ACHN (cell line): ENCODE data around the gene C11orf16.
"Not testable (repeated sequence)": the region's sequence is repeated elsewhere in the genome, so short reads cannot be mapped to it uniquely, and the experiment has no call there.

Experiments
- DNase-seq: peaks from one replicate; pipeline ENCODE4 v3.0.0-alpha.2; 2015
- in situ Hi-C: cut with HindIII; loops from 2 replicates; pipeline ENCODE4 v1.10.0; 2017; ENCODE audit warnings: low sequenced_read_pairs, low pct_ligation_motif_present, low pct_unique_long_range_greater_than_20kb

The C11orf16 gene, protein sequence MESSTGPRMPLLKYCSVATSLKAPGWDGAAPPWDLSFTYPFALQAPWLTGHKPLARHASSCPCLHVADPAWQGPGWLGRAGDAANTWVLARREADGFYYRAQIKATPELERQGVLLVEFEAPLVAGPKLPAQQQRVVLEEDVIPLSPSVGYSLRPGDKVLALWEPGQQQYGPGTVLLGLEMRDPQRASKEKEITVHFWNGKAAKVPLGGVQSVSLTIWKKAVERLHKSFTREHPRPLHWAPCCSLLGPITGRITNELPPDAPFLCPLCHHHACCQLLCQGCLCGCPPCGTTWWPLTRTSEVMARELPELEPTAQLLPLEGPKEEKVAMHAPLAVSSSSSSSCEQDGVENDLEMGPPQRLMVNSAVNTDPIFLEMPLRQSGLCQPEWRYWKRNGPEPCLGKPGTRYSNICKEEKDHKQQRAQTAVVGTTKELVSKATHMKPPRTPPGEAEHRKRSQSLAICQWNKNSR

DNA sequence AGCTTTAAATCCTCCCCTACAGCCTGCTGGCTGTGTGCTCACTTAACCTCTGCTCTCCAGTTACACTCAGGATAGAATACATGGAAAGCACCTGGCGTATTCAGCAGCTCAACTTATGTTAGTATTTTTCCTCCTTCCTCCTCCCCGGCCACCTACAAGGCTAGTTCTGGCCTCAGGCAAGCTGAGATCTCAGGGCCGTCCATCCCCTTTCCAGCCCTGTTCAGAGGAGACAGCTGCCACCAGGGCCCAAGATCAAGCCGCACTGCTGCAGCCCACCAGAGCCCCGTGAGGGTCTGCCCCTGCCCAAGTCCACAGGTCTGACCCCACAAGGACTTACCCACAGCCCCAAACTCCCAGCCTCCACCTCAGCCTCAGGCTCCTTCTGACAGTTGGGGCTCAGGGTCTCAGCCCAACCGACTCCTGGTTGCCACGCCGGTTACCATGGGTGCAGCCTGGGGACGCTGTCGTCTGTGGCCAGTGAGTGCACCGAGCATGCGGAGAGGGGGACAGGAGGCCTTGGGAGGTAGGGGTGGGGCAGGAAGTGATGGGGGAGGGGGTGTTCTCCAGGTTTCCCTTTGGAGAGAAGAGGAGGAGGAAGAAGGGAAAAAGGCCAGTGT is at the start of gene C11orf16:
Gene C11orf16 (minus strand): TSS at position 384 of the 617 bp plus-strand sequence. CDS start 639 bp downstream, outside the sequence.
- in situ Hi-C loops = no loop called here
- no peak for DNase-seq

DNA sequence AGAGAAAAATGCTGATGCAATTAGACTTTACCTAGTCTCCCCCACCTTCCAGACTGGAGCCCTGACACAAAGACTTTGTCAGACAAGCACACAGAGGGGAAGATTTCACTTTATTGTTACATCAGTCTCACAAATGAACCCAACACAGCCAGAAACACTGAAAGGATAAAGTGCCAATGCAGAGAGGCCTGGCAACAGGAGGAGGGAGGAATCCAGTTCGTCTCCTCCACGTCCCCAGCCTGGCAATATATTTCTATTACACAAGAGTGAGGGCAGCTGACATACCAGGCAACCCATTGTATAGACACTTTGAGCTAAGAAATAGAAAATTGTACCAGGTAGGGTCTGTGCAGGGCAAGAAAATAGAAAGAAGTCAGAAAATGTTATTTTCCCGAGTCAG is 47.7 kb upstream of the C11orf16 start:
- DNase-seq = no peak
- in situ Hi-C loops = no loop called here

DNA sequence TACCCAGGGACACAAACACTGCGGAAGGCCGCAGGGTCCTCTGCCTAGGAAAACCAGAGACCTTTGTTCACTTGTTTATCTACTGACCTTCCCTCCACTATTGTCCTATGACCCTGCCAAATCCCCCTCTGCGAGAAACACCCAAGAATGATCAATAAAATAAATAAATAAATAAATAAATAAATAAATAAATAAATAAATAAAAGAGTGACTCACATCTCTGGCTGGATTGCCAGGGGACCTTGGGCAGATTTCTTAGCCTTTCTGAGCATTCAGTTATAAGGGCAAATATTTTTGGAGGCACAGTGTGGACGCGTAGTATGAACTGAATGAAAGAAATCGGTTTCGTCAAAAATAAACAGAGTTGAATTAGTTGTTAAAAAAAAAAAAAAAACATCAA is 46.6 kb upstream of the C11orf16 start:
- in situ Hi-C loops, DNase-seq: not testable (repeated sequence)

DNA sequence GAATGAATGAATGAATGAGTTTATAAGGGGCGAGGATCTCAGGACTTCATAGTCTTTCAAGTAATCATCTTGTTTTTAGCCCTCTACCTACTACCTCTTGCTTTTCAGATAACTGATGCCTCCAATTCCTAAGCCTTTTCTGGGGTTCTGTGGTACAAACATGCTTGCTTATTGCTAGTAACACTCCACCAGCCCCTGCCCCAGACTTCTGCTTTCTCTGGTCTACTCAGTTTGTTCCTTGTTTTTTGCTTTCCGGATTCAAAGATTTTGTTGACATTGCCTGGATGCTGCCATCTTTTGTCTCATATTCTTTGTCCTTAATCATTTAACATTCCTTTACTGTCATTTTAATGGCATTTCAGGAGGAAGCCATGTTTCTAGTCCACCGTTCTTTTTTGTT is 40.4 kb upstream of the C11orf16 start:
- no peak for DNase-seq
- in situ Hi-C loops = no loop called here

DNA sequence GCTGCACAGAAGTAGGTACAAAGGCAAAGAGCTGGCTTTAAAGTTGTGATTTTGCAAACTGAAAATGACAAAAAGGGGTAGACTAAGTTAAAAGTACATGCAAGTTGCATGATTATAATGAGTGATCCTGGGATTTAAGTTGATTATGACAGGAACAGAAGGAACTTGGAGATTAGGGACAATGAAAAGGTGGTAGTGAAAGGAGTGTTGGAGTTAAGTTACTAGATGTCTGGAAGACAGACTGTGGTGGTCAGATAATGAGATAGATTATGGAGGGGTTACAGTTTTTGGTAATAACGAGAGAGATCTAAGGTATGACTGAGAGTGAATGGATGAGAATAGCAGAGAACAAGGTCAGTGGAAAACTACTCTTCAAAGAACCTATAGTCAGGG is 39.2 kb upstream of the C11orf16 start:
- DNase-seq = no peak
- in situ Hi-C loops = no loop called here

DNA sequence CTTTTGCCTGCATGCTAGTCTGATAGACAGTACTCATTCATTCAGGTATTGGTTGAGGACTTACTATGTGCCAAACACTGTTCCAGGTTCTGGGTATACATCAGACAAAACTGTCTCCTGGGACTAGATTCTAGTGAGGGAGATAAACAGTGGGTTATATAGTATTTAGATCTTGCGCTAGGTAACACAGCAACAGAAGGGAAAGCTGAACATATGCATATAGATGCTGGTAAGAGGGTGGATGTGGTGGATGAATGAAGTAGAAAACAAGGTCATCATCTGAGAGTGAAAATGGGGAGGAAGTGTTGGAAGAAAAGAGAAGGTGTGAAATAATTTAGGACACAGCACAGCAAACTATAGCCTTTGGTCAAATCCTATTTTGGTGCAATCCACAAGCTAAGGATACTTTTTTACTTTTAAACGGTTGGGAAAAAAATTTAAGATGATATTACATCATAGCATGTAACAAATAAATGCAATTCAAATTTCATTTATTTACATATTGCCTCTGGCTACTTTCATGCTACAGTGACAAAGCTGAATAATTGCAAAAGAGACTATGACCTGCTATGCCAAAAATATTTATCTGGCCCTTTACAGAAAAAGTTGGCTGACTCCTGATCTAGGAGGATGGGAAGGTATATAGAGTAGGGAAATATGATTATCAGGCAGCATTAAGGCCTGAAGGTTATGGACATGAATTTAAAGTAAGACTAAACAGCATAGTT is 38.6 kb upstream of the C11orf16 start:
- in situ Hi-C loops = no loop called here

DNA sequence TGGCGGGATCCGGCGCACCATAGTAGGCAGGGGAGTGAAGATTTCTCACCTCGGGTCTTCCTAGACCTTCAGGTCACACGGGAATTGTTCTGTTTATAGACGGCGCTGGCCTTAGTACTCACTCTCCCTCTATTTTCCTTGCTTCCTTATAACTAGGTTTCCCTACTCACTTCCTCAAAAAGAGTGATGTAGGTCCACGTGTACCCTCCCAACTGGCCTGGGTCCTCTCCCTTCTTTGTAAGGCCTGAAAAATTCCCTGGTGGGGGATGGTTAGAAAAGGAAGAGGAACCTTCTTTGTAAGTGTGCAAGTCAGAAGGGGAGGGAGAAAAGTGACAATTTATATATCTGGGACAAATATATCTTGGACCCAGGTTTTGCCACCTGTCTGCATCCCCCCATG is 34.4 kb upstream of the C11orf16 start:
- DNase-seq = no peak
- in situ Hi-C loops = no loop called here

More for the DNA sequence above, 38.6 kb upstream of the C11orf16 start:
- no peak for DNase-seq

DNA sequence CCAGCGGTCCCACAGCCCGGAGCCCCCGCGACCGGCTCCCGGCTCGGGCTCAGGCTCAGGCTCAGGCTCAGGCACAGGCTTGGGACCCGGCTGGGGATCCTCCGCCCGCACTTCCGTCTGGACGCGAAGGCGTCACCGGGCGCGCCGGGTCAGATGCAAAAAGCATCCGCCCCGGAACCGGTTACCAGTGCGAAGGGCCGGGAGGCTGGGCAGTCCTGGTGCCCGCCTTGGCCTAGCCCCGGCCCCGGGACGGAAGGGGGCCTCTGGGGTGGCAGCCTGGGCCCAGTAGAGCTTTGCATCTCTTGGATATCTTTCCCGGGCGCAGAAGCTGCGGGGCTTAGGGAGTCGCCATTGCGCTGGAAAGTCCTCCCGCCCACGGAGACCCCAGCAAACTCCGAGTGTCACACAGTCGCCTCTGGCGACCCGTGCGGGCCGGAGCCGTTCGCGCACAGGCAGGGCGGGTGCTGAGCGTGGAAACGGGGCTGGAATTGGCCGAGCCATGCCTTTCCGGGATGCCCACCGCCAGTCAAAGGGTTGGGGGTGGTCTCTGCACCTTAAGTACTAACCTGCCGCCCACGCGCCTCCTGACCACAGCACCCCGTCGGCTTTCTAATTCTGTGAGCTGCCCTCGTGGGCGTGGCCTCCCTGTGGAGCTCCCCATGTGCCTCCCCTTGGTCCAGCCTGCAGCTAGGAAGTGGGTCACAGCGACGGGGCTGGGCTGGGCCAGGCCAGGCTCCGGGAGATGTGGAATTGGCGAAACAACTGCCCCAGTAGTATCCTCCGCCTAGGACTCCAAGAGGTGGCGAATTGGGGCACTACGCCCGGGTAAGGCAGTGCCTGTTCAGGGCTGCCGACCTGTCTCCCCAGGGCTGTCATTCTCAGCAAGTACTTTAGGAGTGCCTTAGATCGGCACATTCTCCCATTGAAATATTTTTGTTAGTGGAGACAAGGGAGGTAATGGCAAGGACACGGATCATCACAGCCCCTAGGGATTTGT is 31.9 kb upstream of the C11orf16 start, which contains the start of gene TMEM9B:
Gene TMEM9B (minus strand): TSS at position 119 of the 997 bp plus-strand sequence. CDS start 129 bp downstream, outside the sequence.
- peak; percentile 89 for DNase-seq
- in situ Hi-C loops = no loop called here

DNA sequence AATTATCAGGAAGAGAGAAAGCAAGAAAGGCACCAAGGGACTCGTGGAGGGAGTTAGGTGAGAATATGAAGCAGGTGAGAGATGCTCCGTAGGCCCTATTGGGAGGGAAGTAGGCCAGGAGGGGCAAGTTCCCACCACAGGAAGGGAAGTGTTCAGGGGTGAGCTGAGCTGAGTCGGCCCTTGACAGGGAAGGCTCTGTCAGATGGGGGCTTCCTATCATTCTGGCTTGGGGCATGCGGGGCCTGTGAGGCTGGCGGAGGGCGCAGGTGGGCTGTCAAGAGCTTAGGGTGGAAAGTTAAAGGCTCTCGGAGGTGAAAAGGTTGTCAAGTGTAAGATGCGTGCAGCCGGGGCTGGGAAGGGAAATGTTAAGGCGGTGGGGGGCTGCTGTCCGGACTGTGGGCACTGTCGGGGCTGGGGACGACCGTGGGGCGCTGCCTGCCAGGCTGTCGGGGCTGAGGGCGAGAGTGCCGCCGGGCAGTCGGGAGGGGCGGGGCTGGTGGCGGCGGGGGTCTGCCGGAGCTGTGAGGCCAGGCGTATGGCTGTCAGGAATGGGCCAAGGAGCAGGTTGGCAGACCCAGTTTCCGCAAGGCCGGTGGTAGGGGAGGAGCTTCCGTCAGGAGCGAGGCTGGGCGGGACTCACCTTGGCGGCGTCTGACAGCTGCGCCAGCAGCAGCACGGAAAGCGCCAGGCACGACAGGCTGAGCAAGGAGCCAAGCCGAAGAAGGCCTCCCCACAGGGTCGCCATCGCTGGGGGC is 31.0 kb upstream of the C11orf16 start:
- in situ Hi-C loops = no loop called here
- peak; percentile 73 for DNase-seq

DNA sequence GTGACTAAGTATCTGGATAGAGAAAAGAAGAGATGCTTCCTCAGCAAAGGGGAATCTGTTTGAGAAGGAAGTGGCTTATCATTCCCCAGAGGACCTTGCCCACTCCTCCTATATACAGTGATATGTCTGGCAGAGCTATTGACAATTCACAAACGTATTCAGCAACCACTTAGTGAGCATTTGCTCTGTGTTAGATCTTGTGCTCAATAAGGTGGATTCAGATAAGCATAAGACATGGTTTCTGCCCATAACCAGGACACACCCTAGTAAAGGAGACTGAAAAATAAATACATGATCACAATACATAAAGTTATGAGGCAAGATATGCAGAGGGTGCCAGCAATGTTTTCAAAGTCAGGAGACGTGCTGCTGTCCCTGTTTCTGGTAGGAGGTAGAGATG is 30.1 kb upstream of the C11orf16 start:
- in situ Hi-C loops = no loop called here
- no peak for DNase-seq

DNA sequence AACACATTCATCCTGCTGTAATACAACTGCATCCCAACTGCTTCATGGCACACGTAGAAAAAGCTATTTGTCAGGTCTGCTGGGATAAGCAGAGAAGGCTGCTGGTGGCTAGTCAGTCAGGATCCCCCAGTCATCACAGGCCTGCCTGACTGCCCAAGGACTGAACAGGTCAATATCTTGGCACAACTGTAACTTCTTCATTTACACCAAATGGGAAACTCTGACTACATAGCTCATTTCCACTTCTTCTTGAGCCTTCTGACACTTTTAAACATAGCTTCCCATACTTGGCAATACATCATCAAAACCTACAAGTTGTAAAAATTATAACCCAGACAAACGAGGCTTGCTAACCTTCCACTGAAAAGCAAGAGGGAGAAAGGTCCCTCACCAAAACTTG is 28.7 kb upstream of the C11orf16 start:
- in situ Hi-C loops = no loop called here
- no peak for DNase-seq

DNA sequence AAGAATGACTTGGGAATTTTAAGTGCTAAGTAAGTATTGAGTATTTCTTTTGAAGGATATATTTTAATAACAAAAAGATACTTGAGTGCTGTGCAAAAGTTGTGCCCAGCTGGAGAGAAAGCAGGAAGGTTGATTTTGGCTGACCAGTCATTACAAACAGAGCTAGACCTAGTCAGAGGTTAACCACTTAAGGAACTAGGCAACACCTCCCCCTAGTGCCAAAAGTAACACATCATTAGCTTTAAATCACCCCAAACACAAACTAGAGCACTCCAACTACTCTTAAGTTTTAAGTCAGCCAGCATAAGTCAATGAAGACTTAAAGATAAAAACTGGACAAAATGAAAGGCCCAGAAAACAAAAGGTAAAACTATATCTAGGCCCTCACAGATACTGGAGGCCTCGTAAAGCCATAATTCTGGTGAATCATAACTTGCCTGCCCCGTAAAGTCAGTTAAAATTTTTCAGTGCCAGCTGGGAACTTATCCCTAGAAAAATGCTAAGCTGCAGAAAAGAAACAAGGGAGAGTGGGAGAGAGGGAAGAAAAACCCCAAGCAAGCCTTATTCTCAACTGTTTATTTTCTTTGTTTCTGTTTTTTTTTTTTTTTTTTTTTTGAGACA is 26.9 kb upstream of the C11orf16 start:
- DNase-seq = peak; percentile 76
- in situ Hi-C loops = no loop called here

DNA sequence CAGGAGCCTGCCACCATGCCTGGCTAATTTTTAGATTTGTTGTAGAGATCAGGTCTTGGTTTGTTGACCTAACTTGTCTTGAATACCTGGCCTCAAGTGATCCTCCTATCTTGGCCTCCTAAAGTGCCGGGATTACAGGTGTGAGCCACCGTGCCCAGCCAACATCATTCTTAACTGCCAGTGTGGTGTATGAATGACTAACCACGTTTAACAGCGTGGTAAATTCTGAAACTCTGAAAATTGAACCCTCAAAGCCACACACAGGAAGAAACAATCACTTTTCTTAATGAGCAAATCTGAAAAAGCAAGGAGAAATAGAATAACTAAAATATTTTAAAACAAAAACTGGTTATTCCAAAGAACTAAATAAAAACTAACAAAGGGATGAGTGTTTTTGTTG is 24.1 kb upstream of the C11orf16 start:
- in situ Hi-C loops = no loop called here
- DNase-seq = no peak

DNA sequence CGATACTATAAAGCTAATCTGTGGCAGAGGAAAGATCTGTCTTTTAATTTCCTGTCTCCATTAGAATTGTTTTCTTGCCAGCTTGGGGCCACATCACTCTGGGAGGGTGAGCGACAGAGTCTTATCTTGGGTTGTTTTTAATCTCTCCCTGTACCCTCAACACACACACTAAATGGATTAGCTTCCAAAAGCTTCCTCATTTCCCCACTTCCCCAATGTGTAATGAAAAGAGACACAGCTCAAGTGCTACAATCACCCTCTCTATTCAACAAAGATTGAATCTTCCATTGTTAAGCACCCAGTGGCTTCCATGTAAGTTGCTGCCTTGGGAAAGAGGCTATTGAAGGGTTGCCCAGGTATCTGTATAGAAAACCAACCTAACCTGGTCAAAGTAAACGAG is 16.1 kb upstream of the C11orf16 start:
- no peak for DNase-seq
- in situ Hi-C loops = no loop called here

DNA sequence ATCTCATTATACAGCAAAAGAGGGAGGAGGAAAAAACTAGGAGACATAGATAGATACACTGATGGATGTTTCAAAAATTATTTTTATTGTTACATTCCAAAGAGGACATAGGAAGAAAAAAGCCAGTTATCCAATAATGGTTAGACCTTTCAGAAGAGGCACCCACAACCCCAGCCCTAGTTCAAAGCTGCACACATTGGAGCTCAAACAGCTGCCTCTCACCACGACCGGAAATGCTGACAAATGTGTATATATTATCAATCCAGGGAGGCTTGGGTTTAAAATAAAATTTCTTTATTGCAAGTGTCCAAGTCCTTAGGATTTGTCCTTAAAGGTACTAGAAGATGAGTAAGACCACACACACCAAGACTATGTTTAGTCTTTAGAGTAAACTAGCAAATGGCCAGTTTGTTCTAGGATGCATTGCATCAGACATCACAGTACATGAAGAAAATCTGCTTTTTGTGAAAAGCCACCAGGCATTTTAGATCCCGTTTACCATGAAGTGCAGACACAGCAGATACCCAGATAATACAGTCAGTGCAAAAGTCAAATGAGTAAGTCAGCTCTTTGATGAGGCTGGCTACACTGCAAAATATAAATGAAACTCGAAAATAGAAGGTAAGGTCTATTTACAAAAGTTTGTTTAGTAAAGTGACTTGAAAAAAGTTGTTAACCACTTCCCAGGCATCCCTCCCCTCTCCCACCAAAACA is 14.6 kb upstream of the C11orf16 start:
- in situ Hi-C loops = no loop called here
- DNase-seq = no peak

DNA sequence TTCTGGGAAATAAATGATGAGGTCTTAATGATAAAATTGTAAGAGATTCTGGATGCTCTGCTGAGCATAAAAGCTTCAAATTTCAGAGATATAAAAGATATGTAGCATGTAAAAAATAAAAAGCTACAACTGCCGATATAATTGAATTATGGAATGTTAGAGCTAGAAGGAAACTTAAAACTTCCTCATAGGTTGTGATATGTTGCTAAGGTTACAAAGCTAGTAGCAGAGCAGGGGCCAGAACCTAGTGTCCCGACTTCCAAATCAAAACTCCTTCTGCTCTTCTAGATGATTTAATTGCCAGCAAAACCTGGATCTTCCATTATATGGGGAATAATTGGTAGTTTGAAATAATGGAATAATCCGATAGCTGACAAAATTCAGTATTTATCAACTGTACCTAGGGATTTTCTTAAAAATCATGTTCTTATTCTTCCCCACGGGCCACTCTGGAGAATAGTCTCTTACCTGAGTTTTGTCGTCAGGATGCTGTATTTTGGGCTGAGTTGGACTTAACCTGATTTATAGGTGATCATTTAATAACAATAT is 9.8 kb upstream of the C11orf16 start, which contains the start of gene ASCL3:
Gene ASCL3 (minus strand): TSS at position 499 of the 549 bp plus-strand sequence. CDS start 4,855 bp downstream, outside the sequence.
- no peak for DNase-seq
- in situ Hi-C loops = no loop called here
